Measurements from ENCODE around the gene NADK2. TPM values are rescaled to one million over a fixed set of nuclear protein-coding genes. Genes with fewer than 3 reads are reported as not detected.

The NADK2 gene
- total and polyA plus RNA-seq, 4 donors: 73.6 to 178 (median 88.0) TPM

- 97% methylated on average over 3 of the region's 3 CpGs for WGBS
- H3K36me3 ChIP-seq (ENCODE audit: control insufficient read depth in 4 of 4, insufficient read depth in 3 of 4, low read depth in 1 of 4, low read length in 3 of 4): peaks cover 4 to 59% (median 31%) of the 10 kb centered on the region in 4 donors
- no peaks in the 10 kb centered on the region for H3K27me3 ChIP-seq (ENCODE audit: control insufficient read depth in 4 of 4, insufficient read depth in 4 of 4, low read length in 3 of 4)
- H3K9me3 ChIP-seq (ENCODE audit: control insufficient read depth in 4 of 4, low read length in 3 of 4): no peaks in the 10 kb centered on the region
- H3K4me3 ChIP-seq (ENCODE audit: low read depth in 1 of 3, low read length in 3 of 3): no peak overlapping the region
- peaks cover 0 to 9% (median 5%) of the 10 kb centered on the region in 4 donors for H3K4me1 ChIP-seq (ENCODE audit: control insufficient read depth in 4 of 4, insufficient read depth in 4 of 4, low read length in 3 of 4)
- DNase-seq (ENCODE audit: low spot score): no peak
- H3K27ac ChIP-seq (ENCODE audit: low read depth in 1 of 2, low read length in 2 of 2): no peak overlapping the region
- TF ChIP-seq ZBTB33 (IDR thresholded peaks at IDR 0.05): no peak
- no peak for TF ChIP-seq JUND (IDR thresholded peaks at IDR 0.05)
- TF ChIP-seq EGR1 (IDR thresholded peaks at IDR 0.05; ENCODE audit: low read depth in 2 of 2): no peak
- no peak for TF ChIP-seq RXRA (IDR thresholded peaks at IDR 0.05)
- no peak for TF ChIP-seq REST (IDR thresholded peaks at IDR 0.05)
- no peak for TF ChIP-seq NR2F2 (IDR thresholded peaks at IDR 0.05)
- TF ChIP-seq MAX (IDR thresholded peaks at IDR 0.05): no peak
- TF ChIP-seq SP1 (IDR thresholded peaks at IDR 0.05): no peak
- TF ChIP-seq YY1 (IDR thresholded peaks at IDR 0.05): no peak
- no peak for TF ChIP-seq FOXA2 (IDR thresholded peaks at IDR 0.05)
- TF ChIP-seq RAD21 (IDR thresholded peaks at IDR 0.05): no peak
- no peak for TF ChIP-seq TAF1 (conservative IDR thresholded peaks at IDR 0.05)
- no peak overlapping the region for H3K9ac ChIP-seq (ENCODE audit: low read depth in 1 of 2, low read length in 2 of 2)
Measured at GRCh38 chr5:36209664-36210063, 32.1 kb downstream of the NADK2 start.

- no peak overlapping the region for H3K9ac ChIP-seq (ENCODE audit: low read depth in 1 of 2, low read length in 2 of 2)
- peaks cover 1 to 56% (median 30%) of the 10 kb centered on the region in 4 donors for H3K36me3 ChIP-seq (ENCODE audit: control insufficient read depth in 4 of 4, insufficient read depth in 3 of 4, low read depth in 1 of 4, low read length in 3 of 4)
- no peaks in the 10 kb centered on the region for H3K9me3 ChIP-seq (ENCODE audit: control insufficient read depth in 4 of 4, low read length in 3 of 4)
- H3K4me1 ChIP-seq (ENCODE audit: control insufficient read depth in 4 of 4, insufficient read depth in 4 of 4, low read length in 3 of 4): peaks cover 0 to 9% (median 5%) of the 10 kb centered on the region in 4 donors
- WGBS: 98% methylated on average over 2 of the region's 2 CpGs
- DNase-seq (ENCODE audit: low spot score): no peak
- TF ChIP-seq GABPA (IDR thresholded peaks at IDR 0.05 in 1 of 2, conservative IDR thresholded peaks at IDR 0.05 in 1 of 2) (no peak), RXRA (IDR thresholded peaks at IDR 0.05) (no peak), EGR1 (IDR thresholded peaks at IDR 0.05; ENCODE audit: low read depth in 2 of 2) (no peak), FOXA2 (IDR thresholded peaks at IDR 0.05) (no peak), CTCF (IDR thresholded peaks at IDR 0.05; ENCODE audit: low read depth, low read length, missing input control) (no peak), JUND (IDR thresholded peaks at IDR 0.05) (no peak), MAX (IDR thresholded peaks at IDR 0.05) (no peak), ATF3 (IDR thresholded peaks at IDR 0.05) (no peak), TAF1 (conservative IDR thresholded peaks at IDR 0.05) (no peak), HNF4G (IDR thresholded peaks at IDR 0.05) (no peak)
- H3K4me3 ChIP-seq (ENCODE audit: low read depth in 1 of 3, low read length in 3 of 3): no peak overlapping the region
- no peaks in the 10 kb centered on the region for H3K27me3 ChIP-seq (ENCODE audit: control insufficient read depth in 4 of 4, insufficient read depth in 4 of 4, low read length in 3 of 4)
- no peak overlapping the region for H3K27ac ChIP-seq (ENCODE audit: low read depth in 1 of 2, low read length in 2 of 2)
Measured at GRCh38 chr5:36208786-36209185, 32.9 kb downstream of the NADK2 start.
